H1 (cell line): Measurements from ENCODE around the gene NECTIN1. TPM values are rescaled to one million over a fixed set of nuclear protein-coding genes. Genes with fewer than 3 reads are reported as not detected.
"Not testable (repeated sequence)": the region's sequence is repeated elsewhere in the genome, so short reads cannot be mapped to it uniquely, and the experiment has no call there.

Experiments used
- CTCF ChIA-PET: fragments of 300-600 bp; sonication (Branson Sonifier 250); formaldehyde crosslinking; loops from one replicate; lab custom pipeline; 2021; ENCODE audit not compliant: partially characterized antibody; lab: Charles Lee
- POLR2A ChIA-PET: fragments of 300-600 bp; sonication (Branson Sonifier 250); formaldehyde crosslinking; loops from one replicate; lab custom pipeline; 2021; ENCODE audit warnings: inconsistent platforms; ENCODE audit not compliant: partially characterized antibody; lab: Charles Lee
- DNase-seq, 2 experiments: peaks; one replicate each; pipeline versions ENCODE4 v3.0.0 to v3.0.0-alpha.2; 2010 to 2022; ENCODE audit warnings: low spot score in 2 of 2, low read depth in 1 of 2, mixed read lengths in 1 of 2
- FAIRE-seq: peaks from 2 replicates; lab custom pipeline; 2011; peaks lifted over from hg19 to GRCh38; lab: Jason Lieb, UNC
- H2AFZ ChIP-seq: 2 replicates; pipeline ENCODE4 v1.8.1; 2012; ENCODE audit warnings: low read length, inconsistent platforms
- H2AK5ac ChIP-seq: 2 replicates; pipeline ENCODE4 v1.6.1; 2013; ENCODE audit warnings: low read depth, low read length
- H2BK120ac ChIP-seq: replicated peaks from 2 replicates; pipeline ENCODE3; 2013; ENCODE audit warnings: low read depth, low read length, inconsistent platforms
- H2BK12ac ChIP-seq: 2 replicates; pipeline ENCODE4 v1.6.1; 2013; ENCODE audit warnings: low read depth, low read length
- H2BK15ac ChIP-seq: 2 replicates; pipeline ENCODE4 v1.6.1; 2013; ENCODE audit warnings: low read length
- H2BK20ac ChIP-seq: 2 replicates; pipeline ENCODE4 v1.6.1; 2013; ENCODE audit warnings: low read length
- H2BK5ac ChIP-seq: 2 replicates; pipeline ENCODE4 v1.6.1; 2013; ENCODE audit warnings: low read depth, low read length
- H3K14ac ChIP-seq: 2 replicates; pipeline ENCODE4 v1.6.1; 2013; ENCODE audit warnings: inconsistent platforms; ENCODE audit not compliant: insufficient read length
- H3K18ac ChIP-seq: 2 replicates; pipeline ENCODE4 v1.6.1; 2013; ENCODE audit warnings: low read length; ENCODE audit errors: extremely low read depth
- H3K23ac ChIP-seq: 2 replicates; pipeline ENCODE4 v1.6.1; 2013; ENCODE audit warnings: inconsistent platforms; ENCODE audit not compliant: insufficient read length
- H3K23me2 ChIP-seq: 2 replicates; pipeline ENCODE4 v1.6.1; 2013; ENCODE audit warnings: low read depth, low read length
- H3K27ac ChIP-seq: 2 replicates; pipeline ENCODE4 v1.6.1; 2011; ENCODE audit warnings: low read depth, low read length, inconsistent platforms
- H3K27me3 ChIP-seq, 4 experiments: replicated peaks in 1 of 4; 1 replicate in 1 of 4; 2 replicates in 3 of 4; pipeline versions ENCODE4 v1.6.1 to v1.8.1; 2011 to 2013; ENCODE audit warnings: low read length in 3 of 4, mild to moderate bottlenecking in 3 of 4, inconsistent platforms in 2 of 4, mixed read lengths in 2 of 4, moderate library complexity in 1 of 4; ENCODE audit not compliant: control insufficient read depth in 3 of 4, insufficient read depth in 3 of 4; ENCODE audit errors: extremely low read depth in 1 of 4
- H3K36me3 ChIP-seq, 4 experiments: 2 replicates each; pipeline versions ENCODE4 v1.6.1 to v1.8.1; 2011 to 2013; ENCODE audit warnings: mild to moderate bottlenecking in 4 of 4, low read length in 3 of 4, moderate library complexity in 2 of 4, control low read depth in 1 of 4, inconsistent platforms in 1 of 4; ENCODE audit not compliant: insufficient read depth in 4 of 4, control insufficient read depth in 2 of 4
- H3K4ac ChIP-seq: replicated peaks from 2 replicates; pipeline ENCODE3; 2013; ENCODE audit warnings: low read length, low read depth, mixed read lengths, inconsistent platforms; ENCODE audit not compliant: insufficient read length
- H3K4me1 ChIP-seq, 4 experiments: replicated peaks in 1 of 4; 1 replicate in 1 of 4; 2 replicates in 3 of 4; pipeline versions ENCODE4 v1.6.1 to v1.8.1; 2011 to 2013; ENCODE audit warnings: low read length in 3 of 4, inconsistent platforms in 2 of 4, mixed read lengths in 1 of 4; ENCODE audit not compliant: insufficient read depth in 4 of 4, control insufficient read depth in 3 of 4
- H3K4me2 ChIP-seq, 2 experiments: 2 replicates each; pipeline versions ENCODE4 v1.6.1 to v1.8.1; 2011 to 2013; ENCODE audit warnings: low read depth in 2 of 2, low read length in 2 of 2, control low read depth in 1 of 2, inconsistent platforms in 1 of 2, mild to moderate bottlenecking in 1 of 2; ENCODE audit not compliant: insufficient read depth in 1 of 2
- H3K4me3 ChIP-seq, 4 experiments: fragments of 200-600, 300-600 bp in 1 of 4; sonication (generic), shearing (Covaris generic), sonication (Bioruptor Twin) in 1 of 4; 2 replicates each; pipeline versions ENCODE4 v1.5.1 to v1.8.1; 2011 to 2016; ENCODE audit warnings: low read length in 4 of 4, low read depth in 3 of 4, control low read depth in 2 of 4, inconsistent platforms in 2 of 4, mild to moderate bottlenecking in 2 of 4, mixed read lengths in 1 of 4, moderate library complexity in 1 of 4; ENCODE audit not compliant: insufficient read depth in 2 of 4; ENCODE audit errors: extremely low read depth in 1 of 4
- H3K56ac ChIP-seq: replicated peaks from 2 replicates; pipeline ENCODE3; 2013; ENCODE audit warnings: low read depth, mild to moderate bottlenecking, mixed read lengths, low read length, inconsistent platforms; ENCODE audit not compliant: insufficient read length
- H3K79me1 ChIP-seq: 2 replicates; pipeline ENCODE4 v1.6.1; 2013; ENCODE audit warnings: low read depth, low read length, control low read depth
- H3K79me2 ChIP-seq, 2 experiments: 2 replicates each; pipeline versions ENCODE4 v1.6.1 to v1.8.1; 2012 to 2013; ENCODE audit warnings: low read length in 2 of 2, mild to moderate bottlenecking in 2 of 2, inconsistent platforms in 1 of 2; ENCODE audit not compliant: insufficient read depth in 2 of 2, control insufficient read depth in 1 of 2
- H3K9ac ChIP-seq, 4 experiments: replicated peaks in 1 of 4; 1 replicate in 1 of 4; 2 replicates in 3 of 4; pipeline versions ENCODE4 v1.6.1 to v1.8.1; 2011 to 2013; ENCODE audit warnings: low read depth in 3 of 4, low read length in 3 of 4, control low read depth in 2 of 4, mild to moderate bottlenecking in 2 of 4, moderate library complexity in 2 of 4, inconsistent platforms in 1 of 4; ENCODE audit errors: extremely low read depth in 1 of 4
- H3K9me3 ChIP-seq, 2 experiments: 2 replicates each; pipeline versions ENCODE4 v1.6.1 to v1.8.1; 2012 to 2013; ENCODE audit warnings: mild to moderate bottlenecking in 2 of 2, moderate library complexity in 2 of 2, control low read depth in 1 of 2, inconsistent platforms in 1 of 2, low read depth in 1 of 2, low read length in 1 of 2, mixed read lengths in 1 of 2; ENCODE audit not compliant: insufficient read depth in 2 of 2
- H4K20me1 ChIP-seq, 2 experiments: replicated peaks in 1 of 2; 2 replicates each; pipeline versions ENCODE3 to v1.8.1; 2011 to 2013; ENCODE audit warnings: inconsistent platforms in 2 of 2, low read length in 2 of 2, mild to moderate bottlenecking in 1 of 2; ENCODE audit not compliant: insufficient read depth in 2 of 2, control insufficient read depth in 1 of 2
- H4K5ac ChIP-seq: 2 replicates; pipeline ENCODE4 v1.6.1; 2013; ENCODE audit warnings: low read length, low read depth, mixed read lengths, inconsistent platforms; ENCODE audit not compliant: insufficient read length
- H4K8ac ChIP-seq: 2 replicates; pipeline ENCODE4 v1.8.0; 2013; ENCODE audit warnings: mild to moderate bottlenecking, moderate library complexity, low read length, inconsistent platforms; ENCODE audit not compliant: insufficient read depth; ENCODE audit errors: extremely low read depth
- H4K91ac ChIP-seq: replicated peaks from 2 replicates; pipeline ENCODE3; 2013; ENCODE audit warnings: low read length, mixed read lengths, inconsistent platforms; ENCODE audit not compliant: insufficient read length
- WGBS, 2 experiments: shearing (Covaris generic) in 1 of 2; methylation state at CpG; one replicate each; pipeline versions ENCODE4 v1.1.6 to v1.1.7; 2013 to 2015; ENCODE audit warnings: low lambda C conversion rate in 2 of 2, mixed read lengths in 2 of 2, inconsistent platforms in 1 of 2, low coverage in 1 of 2, missing lambda C conversion rate in 1 of 2; ENCODE audit not compliant: insufficient replicate concordance in 2 of 2, insufficient coverage in 1 of 2, insufficient read length in 1 of 2; ENCODE audit errors: extremely low coverage in 1 of 2, missing lambda C conversion rate in 1 of 2; 5-methylcytosine and 5-hydroxymethylcytosine counted together
- polyA plus RNA-seq, 7 experiments: library from polyadenylated mRNA; depleted of rRNA in 3 of 7; stranded (reverse) in 5 of 7; unstranded in 2 of 7; fragments of >200 nt in 5 of 7; fragments of 200-250 nt in 2 of 7; gene quantifications; 1 replicate in 5 of 7; 2 replicates in 1 of 7; 4 replicates in 1 of 7; pipeline versions ENCODE4 v1.2.1 to v1.2.3, GENCODE V29; 2011 to 2013; ENCODE audit warnings: missing spikeins in 2 of 7, mixed read lengths in 2 of 7
- total RNA-seq: library from RNA; stranded (reverse); fragmentation: NEBNext Ultra II Directional; extraction: Animal tissue kit (Norgen Biotek cat#: 25700); gene quantifications from 2 replicates; pipeline ENCODE4 v1.2.1, GENCODE V29; 2021

NECTIN1 gene
- total and polyA plus RNA-seq, 2 of the 8 experiments (the other 6 are each of a cell fraction or from before 2014, with no cell fraction given): 43.2 to 97.7 TPM

GRCh38 chr11:119595941-119596340, 133.1 kb downstream of the NECTIN1 start:
- H2AFZ ChIP-seq, H3K56ac ChIP-seq, H3K79me1 ChIP-seq, H2BK20ac ChIP-seq, H2BK120ac ChIP-seq, H3K4me3 ChIP-seq, H3K23ac ChIP-seq, H4K5ac ChIP-seq, H3K36me3 ChIP-seq, H3K9ac ChIP-seq, H2BK15ac ChIP-seq, H2BK12ac ChIP-seq, H3K14ac ChIP-seq, H3K4me2 ChIP-seq, H2AK5ac ChIP-seq, H4K8ac ChIP-seq, H3K4me1 ChIP-seq, DNase-seq, POLR2A ChIA-PET, H2BK5ac ChIP-seq, H3K4ac ChIP-seq, H4K91ac ChIP-seq, H3K27me3 ChIP-seq, H3K79me2 ChIP-seq, H3K27ac ChIP-seq, H3K18ac ChIP-seq, H3K9me3 ChIP-seq, FAIRE-seq, H3K23me2 ChIP-seq, H4K20me1 ChIP-seq: not testable (repeated sequence)
- 76% methylated on average over 2 of the region's 2 CpGs; no CpG with 5 or more reads in 1 of the 2 experiments for WGBS, 2 experiments
- CTCF ChIA-PET: interaction anchor here (0.9 to 1.8 kb wide), 6 partner anchors 8 to 116 kb away, joined by 3 to 4 read pairs (median 3); no protein-coding TSS in a partner anchor
